Measurements from ENCODE around the gene CDK14.

Gene CDK14

DNA sequence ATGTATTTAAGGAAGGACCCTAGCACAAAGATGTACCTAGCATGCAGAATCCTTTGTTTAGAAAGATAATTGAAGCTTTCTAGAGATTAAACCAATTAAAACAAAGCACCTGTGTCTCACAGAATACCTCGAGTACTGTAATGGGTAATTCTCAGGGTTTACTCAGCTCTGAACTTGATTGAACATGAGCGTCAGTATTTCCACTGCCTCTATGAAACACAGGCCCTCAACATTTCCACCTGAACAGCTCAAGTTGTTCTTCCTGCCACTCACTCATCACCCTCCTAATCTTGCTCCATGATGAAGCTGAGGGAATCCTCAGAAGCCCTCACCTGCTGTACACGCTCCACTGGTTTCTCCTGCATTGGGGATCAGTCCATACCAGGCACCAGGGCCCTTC lies 634.4 kb downstream of the CDK14 start:
- no peak for TF ChIP-seq CTCF (conservative IDR thresholded peaks at IDR 0.05)
- no peak overlapping the region for H3K27ac ChIP-seq

- TF ChIP-seq CTCF (conservative IDR thresholded peaks at IDR 0.05) = no peak
- H3K27ac ChIP-seq = no peak overlapping the region
Measured at GRCh38 chr7:91233212-91233611, 637.1 kb downstream of the CDK14 start.

GRCh38 chr7:91235211-91235832 lies 639.2 kb downstream of the CDK14 start:
- TF ChIP-seq CTCF (conservative IDR thresholded peaks at IDR 0.05) = no peak
- H3K27ac ChIP-seq = no peak overlapping the region

- no peak overlapping the region for H3K27ac ChIP-seq
- no peak for TF ChIP-seq CTCF (conservative IDR thresholded peaks at IDR 0.05)
Measured at GRCh38 chr7:91239171-91239604, 643.1 kb downstream of the CDK14 start.

- H3K27ac ChIP-seq = no peak overlapping the region
- TF ChIP-seq CTCF (conservative IDR thresholded peaks at IDR 0.05) = no peak
Measured at GRCh38 chr7:91239772-91240171, 643.7 kb downstream of the CDK14 start.

DNA sequence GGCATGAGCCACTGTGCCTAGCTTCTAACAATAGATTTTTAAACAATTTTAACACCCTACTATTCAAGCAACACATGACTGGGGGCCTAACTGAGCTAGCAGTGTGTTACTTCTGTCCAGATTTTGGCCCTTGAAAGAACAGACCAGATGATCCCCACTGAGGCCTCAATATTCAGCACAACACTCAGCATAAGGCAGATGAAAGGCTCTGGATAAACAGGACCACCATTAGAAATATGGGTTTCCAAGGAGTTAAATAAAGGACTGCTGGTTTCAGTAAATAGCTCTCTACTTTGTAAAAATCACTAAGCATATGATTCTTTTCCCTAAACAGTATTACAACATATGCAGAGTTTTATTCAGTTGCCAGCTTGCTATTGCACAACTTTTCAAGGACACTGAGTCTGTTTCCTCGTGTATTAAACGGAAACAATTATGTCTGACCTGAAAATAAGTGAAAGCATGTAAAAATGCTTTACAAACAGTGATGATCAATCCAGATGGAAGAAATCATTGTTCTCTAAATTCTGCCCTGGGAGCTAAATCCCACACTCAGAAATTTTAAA lies 644.3 kb downstream of the CDK14 start:
- no peak for TF ChIP-seq CTCF (conservative IDR thresholded peaks at IDR 0.05)
- no peak overlapping the region for H3K27ac ChIP-seq

DNA sequence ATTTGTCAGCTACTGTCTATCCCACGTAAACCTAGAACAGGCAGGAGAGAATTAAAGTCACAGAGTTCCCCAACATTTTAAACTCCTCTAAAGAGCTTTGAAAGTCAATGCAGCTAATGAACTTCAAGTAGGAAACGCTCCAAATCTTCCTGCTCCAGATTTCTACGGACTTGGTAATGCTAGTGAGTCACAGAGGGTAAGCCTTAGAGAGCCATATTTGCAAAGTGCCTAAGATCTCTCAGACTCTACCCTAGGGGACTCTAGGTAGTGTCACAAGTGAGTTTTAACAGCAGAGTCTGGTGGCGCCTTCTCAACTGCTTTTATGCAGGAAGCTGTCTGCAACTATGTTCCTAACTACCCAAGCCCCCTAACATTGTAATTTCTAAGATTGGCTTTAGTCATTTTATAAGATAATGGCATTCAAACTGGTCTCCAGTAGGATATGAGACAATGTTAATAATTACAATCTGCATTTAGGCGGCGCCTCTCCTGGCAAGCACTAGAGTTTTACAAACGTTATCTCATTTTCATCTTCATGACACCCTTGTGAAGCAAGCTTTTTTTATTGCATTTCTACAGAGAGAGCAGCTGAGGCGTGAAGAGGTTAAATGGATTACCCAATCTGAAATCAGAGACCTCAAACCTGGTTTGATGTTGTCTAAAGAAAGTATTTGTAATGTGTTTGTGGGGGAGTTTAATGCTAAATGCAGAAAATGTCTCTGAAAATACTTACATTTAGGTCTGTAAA lies 646.1 kb downstream of the CDK14 start:
- no peak for TF ChIP-seq CTCF (conservative IDR thresholded peaks at IDR 0.05)
- H3K27ac ChIP-seq = no peak overlapping the region
